ENCODE results near the gene GGTA1.
"Not testable (repeated sequence)": the region's sequence is repeated elsewhere in the genome, so short reads cannot be mapped to it uniquely, and the experiment has no call there.

GGTA1 gene

DNA sequence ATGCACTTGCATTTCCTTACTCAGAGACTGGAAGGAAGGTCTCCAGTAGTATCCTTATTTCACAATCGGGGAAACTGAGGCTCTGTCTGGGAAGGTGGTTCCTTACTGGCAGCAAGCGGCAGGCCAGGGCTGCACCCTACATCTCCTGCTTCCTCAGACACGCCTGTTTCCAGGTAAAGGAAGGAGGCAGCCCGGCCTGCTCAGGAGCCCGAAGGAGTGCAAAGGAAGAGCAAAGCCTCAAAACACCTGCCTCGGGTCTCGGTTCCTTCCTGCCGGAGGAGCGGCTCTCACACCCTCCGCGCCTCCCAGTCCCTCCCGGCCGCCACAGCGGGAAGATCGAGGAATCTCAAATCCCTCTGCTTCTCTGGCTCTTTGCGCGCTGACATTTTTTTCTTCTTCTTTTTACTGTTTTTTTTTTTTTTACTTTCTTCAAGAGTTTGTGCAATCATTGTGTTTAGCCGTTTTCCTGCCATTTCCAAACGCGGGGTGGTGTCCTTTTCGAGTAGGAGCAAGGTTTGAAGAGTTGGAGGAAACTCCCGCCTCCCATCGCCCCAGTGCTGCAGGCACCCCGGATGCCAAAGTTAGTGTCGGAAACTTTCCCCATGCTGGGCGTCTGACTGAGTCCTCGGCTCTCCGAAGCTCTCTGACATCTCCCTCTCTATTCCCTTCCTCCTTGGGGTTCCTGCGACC is 1.0 kb downstream of the GGTA1 start:
- no peak for DNase-seq

DNA sequence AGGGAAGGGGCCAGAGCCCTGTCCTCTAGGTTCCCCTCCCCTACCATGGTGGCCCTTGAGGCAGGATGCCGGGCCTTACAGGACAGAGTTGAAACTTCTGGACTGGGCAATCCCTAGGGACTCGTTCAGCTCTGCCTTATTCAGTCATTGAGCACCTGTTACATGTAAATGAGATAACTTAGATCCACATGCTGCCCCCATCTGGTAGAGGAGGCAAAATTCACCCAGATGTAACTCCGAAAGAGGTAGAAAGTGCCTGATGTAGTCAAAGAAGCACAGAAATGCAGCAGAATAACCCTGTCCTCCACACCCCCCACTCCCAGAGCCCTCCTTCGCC is 1.5 kb downstream of the GGTA1 start:
- no peak for DNase-seq

DNA sequence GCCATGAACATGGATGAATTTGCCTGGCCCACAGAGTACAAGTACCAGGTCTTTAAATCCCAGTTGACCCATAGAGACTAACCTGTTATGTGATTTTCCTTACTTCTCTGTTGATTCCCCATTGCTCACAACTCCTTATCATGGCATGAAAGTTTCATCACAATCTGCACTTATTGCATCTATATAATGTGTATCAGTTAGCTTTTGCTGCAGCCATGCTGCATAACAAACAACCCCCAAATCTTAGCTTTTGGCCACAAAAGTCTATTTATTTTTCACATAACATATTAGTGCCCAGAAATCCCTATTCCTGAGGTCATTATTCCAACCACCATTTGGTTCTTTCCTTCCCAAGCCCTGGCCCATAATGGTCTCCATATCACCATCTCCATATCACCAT is 3.7 kb downstream of the GGTA1 start:
- DNase-seq, result no peak

DNA sequence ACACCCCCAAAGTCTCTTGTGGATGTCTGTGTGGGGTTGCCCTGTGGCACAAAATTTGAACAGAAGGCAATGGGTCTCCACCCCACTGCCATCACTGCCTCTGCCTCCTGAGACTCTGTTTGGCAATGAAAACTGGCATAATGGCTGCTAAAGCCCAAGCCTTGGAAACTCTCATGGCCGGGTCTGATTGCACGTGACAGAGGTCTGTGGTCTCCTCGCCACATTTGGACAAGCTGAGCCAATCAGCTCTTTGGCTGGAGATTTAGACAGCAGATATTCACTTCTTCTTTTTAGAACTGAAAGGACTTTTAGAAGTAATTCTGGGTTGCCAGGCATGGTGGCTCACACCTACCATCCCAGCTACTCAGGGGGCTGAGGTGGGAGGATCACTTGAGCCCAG is 5.5 kb downstream of the GGTA1 start:
- no peak for DNase-seq

DNA sequence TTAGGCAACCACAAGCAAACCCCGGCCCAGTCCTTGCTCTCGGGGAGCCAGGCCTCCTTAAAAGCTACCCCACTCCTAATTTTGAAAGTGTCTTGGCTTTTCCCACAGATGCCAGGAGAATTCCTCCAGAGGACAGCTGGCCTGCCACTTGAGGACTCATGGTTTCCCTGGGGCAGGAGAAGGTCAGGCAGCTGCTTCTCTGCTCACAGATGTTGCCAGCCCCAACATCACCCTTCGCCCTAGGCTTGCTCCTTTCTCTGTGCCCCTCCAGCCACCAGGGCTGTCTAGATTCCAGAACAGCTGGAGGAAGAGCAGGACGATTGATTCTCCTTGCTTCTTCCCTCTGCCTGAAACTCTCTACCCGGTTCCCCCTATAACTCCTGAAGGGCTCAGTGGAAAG is 8.5 kb downstream of the GGTA1 start:
- no peak for DNase-seq

DNA sequence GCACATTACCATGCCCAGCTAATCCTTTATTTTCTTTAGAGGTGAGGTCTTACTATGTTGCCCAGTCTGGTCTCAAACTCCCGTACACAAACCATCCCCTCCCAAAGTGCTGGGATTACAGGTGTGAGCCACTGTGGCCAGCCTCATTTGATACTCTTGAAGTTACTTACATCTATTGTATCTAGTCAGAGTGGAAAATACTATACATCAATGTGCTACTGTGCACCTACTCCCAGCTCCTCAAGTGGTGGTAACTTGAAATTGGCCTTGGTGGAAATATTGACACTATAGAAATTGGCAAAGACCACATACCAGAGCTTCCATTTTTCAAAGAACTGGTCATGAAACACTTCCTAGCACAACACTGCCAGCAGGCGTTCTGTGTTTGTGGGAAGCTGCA is 10.3 kb downstream of the GGTA1 start:
- DNase-seq, result no peak

DNA sequence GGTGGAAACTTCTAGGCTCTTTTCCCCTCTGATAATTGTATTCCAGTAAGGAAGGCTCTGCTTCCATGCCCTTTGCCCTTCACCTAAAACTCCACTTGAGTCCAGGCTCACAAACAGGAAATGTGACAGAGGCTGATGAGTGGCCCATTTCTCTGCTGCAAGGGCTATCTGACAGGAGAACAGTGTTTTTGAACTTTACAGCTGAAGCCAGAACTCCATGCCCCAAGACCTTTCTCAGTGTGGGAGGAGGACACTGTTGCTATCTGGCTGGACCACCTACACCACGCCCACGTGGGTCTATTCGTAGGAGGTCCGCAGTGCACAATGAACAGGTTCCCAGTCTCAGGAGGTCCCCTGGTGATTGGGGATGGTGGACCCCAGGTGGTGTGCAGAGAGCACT is 13.6 kb downstream of the GGTA1 start:
- DNase-seq, result no peak

DNA sequence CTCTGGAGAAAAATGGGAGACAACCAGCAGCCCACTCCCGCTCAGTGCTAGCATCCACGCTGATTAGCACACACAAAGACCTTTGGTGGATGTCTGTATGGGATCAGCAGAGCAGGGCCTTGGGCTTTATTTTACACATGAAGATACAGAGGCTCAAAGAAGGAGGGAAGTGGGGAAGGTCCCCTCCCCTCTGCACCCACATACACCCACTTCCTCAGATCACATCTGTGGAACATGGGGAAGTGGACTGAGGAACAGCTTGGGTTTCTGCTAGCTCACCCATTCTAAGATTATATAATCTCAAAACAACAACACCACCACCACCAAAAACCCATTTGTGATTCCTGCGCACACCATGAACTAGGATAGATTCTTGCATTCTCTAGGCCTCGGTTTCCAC is 14.0 kb downstream of the GGTA1 start:
- no peak for DNase-seq

DNA sequence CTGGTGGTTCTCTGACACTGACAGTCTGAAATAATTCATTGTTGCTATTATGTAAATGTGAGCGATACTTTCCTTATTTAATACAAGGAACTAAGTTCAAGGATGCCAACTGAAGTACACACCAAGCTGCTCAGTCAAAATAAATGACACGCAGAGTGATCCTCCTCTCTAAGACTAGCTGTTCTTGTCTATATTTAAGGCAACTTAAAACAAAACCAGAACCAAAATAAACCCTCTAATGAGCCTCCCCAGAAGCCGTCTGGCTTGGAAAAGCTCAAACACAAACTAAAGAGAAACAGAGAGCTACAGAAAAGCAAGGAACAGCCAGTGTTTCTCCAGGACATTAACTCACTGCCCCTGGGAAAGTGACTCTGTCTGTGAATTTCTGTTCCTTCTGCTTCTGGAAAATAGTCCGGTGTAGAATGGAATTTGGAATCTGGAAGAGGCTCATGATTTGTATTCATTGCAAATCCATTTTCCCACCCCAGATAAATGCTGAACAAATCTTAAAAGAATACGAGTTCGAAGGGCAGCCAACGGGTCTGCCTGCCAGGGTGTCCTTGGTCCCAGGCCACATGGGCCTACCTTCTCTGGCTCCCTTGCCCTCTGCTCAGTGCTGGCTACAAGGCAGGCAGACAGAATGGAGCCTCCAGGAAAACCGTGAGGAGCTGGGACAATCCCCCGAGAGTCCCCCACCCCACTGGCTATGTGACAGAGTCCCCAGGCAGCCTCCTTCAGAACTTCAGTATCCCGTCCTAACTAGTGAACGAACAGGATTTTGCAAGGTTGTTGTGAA is 14.8 kb downstream of the GGTA1 start:
- no peak for DNase-seq

DNA sequence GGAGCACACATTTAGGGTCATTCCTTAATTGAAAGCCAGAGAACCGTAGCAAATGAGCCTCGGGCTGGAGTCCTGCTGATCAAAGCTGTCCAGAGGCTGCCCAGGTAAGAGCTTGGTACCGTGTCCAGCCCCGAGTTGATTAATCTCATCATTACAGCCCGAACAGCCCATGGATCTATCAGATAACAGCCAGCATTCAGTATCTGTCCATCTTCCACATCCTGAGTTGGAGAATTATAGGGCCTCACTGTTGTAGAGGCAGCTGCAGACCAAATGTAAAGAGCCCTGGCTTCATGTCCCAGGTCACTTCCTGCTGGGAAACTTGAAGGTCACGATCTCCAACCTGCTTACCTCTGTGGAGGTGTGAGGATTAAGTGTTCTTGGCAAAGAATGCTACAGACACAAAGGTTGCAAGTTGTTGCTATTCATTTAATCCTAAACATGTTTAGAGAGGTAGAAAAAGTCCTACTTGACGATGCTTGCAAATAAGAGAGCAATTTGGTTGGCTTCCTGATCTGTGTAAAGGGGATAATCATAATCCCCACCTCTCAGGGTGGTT is 16.1 kb downstream of the GGTA1 start:
- DNase-seq, result no peak

DNA sequence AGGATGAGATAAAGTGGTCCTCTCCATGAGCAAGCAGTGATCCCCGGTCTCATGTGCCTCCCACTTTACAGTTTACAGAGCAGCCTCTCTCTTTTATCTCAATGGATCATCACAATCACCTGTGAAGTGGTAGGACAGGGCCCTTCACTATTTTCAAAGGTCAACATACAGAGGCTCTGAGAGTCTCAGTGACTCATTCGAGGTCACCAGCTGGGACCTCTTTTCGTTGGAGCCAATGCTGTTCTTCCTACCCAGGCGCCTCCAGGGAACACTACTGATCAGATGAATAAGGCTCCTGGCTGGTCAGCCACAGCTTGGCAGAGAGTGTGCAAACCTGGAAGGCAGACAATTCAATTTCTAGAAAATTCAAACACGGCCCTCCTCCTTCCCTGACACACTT is 16.6 kb downstream of the GGTA1 start:
- DNase-seq, result no peak

DNA sequence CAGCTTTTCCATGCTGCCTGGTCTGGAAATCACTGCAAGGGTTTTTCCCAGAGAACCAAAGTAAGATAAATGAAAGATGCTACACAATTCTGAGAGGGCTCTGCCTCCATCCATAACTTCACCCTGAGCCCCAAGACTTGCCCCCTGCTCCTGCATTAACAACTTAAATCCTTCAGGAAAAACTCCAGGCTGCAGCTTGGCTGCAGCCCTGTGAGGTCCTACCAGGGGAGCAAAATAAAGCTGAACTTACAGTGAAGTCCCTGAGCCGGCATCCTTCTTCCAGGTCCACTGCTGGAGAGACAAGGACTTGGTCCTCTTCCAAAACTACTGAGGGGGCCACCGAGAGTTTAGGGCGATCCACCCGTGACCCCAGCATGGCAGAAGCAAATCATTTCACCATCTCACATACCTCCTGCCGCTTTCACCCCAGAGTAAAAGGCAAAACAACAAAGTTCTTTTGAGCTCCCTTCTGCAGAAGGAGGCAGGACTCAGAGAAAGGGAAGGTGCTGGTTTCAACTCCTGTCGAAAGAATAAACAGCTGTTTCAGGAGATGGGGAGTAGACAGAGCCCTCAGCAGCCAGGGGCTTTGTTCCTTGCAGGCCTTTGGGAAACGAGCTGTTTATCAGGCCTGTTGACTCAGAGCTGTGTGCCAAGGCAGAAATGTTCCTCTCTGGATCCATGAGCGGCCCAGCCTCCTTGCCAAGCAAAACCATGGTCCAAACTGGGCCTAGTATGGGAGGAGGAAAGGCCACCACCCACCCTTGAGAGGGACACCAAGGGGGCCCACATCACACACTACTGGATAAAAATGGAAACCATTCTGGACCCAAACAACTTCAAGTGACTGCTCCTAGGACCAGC is 20.6 kb downstream of the GGTA1 start:
- no peak for DNase-seq

DNA sequence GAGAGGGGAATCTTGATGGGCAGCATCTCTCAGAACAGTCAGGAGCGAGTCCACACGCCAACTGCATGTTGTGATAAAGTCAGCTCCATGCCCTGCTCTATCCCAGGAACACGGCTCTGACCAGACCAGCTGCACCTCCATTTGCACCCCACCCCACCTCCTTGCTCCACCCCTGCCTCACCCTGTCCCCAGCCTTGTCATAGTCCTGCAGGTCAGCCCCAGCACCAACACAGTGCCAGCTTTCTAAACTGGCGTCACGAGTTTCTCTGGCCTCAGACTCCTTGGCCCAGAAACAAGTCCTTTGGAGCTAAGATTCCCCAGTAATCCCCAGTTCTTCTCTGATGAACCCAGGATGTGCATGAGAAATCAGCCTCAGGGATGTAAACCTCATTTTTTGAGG is 23.5 kb downstream of the GGTA1 start:
- no peak for DNase-seq

DNA sequence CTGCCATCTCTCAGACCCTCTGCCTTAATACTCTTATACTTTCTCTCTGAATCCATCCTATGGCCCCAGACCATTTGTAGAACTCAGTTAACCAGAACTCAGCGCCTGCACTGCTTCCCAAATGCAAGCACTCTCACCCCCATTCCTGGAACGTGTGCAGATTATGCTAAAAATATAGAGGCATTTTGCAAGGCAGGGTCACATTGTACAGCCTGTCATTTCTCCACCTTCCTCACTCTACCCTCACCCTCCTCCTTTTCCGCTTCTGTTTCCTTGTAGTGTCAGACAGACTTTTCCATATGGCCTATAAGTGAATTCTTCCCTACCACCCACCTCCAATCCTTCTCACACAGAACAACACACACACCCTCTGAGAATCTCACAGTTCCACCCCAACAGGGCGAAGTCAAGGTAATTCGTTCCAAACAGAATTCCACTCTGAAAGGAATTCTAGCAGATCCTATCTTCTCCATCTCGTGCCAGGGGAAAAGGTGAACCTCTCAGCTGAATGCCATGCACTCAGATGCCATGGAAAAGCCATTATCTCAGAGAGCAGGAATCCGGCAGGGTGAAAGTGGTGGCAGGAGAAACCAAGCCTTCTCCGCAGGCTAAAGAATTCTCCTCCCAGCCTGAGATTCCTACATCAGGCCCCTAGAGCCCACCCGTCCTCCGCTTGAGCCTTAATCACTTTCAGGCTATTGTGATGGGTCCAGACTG is 25.3 kb downstream of the GGTA1 start:
- no peak for DNase-seq

DNA sequence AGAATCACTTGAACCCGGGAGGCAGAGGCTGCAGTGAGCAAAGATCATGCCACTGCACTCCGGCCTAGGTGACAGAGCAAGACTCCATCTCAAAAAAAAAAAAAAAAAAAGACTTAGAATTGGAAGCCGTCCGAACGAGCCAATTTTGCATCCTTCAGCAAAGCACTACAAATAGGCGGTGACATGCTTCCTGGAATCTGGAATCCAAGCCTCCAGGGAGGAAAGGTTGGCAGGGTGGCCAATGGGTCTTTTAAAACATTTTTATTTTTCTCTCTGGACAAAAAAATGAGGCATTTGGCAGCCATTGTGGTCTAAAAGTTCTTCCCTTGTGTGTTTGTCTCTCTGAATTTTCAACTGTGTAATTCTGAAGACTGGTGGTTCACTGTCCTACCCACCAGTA is 26.4 kb downstream of the GGTA1 start:
- no peak for DNase-seq

DNA sequence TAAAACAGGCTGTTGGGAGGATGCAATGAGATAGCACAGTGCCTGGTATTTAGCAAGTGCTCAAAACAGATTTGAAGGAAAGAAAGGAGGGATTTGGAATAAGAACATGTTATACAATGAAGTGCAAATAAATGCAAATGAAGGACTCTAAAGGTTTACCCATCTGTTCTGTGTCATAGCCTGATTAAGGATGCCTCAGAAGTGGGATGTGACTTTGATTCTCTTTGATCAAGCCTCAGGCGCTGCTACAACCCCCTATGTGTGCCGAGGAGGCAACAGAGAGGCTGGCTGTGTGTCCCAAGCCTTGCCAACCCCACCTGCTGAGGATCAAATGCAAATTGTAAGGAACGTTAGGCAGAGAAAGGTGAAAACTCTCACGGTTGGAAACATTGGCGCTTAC is 27.2 kb downstream of the GGTA1 start:
- DNase-seq, result no peak

DNA sequence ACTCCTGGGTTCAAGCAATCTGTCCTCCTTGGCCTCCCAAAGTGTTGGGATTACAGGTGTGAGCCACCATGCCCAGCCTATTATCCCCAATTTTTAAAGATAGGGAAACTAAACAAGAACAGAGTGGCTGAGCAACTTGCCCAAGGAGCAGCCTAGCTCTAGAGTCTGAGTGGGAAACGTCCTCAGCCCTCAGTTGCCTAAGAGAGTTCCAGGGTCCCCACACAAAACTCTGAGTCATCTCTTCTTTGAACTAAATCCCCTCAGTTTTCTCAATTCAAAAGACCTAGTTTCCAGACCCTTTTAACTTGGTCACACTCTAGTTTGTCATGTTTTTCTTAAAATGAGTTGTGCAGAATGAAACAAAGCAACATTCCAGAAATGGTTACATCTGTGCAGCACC is 33.5 kb downstream of the GGTA1 start:
- no peak for DNase-seq

DNA sequence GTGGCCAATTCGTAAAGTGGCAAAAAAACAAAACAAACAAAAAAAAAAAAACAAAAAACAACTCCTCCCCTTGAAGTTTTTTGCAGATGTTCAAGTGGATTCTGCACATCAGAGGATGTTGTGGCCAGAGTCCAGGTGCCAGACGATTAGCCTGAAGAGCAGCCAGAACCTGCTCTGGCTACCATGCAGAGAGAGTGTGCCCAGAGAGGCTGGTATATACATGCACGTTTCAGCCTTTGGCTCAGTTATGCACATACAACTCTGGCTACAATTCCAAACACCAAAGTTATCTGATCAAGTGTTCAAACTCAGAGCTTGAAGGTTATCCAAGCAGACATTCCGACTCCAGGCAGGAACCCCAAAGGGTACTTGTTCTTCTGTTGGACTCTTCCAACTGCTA is 34.7 kb downstream of the GGTA1 start:
- no peak for DNase-seq

DNA sequence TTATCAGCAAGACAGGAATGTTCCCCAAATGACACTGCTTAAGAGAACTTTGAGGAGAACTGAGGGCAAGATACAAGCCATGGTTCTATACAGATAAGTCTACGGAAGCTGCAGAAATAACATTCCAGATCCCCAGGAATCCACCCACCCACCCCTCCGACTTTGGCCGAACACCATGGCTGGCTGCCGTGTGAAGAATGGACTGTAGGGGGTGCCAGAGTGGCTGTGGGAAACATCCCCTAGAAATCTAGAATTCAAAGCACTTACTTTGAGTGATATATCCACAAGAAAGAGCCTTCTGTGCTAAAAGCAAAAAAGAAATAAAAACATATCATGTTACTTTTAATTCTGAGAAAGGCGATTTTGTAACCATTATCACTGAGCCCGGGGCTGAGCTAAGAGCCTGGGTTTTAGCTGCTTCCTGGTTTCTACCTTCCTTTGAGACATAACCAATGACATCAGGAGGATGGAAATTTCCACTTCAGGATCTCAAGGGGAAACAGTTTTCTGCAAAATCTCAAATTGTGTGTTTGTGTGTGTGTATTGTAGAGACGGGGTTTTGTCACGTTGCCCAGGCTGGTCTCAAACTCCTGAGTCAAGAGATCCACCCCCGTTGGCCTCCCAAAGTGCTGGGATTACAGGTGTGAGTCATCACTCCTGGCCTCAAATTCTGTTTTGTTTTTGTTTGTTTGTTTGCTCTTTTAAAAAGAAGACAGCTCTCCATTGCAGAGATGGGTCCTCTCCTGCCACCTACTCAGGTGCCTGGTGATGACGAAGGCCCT is 36.4 kb downstream of the GGTA1 start:
- no peak for DNase-seq

DNA sequence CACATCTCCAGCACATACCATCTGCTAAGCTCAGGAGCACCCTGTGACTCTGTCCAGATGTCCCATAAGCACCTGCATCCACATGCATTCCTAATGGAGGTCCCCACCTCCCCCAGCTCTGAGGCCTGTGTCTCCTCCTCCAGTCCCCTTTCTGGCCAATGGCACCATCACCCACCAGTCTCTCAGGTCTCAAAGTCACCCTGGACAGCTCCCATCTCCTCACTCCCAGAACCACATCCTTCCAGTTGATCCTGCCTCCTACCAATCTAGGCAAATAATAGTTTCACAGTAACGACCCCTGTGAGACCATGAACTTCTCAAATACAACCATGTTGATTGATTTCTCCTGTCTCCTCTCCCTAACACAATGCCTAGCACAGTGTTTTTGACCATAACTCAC is 40.1 kb downstream of the GGTA1 start:
- DNase-seq, result no peak

DNA sequence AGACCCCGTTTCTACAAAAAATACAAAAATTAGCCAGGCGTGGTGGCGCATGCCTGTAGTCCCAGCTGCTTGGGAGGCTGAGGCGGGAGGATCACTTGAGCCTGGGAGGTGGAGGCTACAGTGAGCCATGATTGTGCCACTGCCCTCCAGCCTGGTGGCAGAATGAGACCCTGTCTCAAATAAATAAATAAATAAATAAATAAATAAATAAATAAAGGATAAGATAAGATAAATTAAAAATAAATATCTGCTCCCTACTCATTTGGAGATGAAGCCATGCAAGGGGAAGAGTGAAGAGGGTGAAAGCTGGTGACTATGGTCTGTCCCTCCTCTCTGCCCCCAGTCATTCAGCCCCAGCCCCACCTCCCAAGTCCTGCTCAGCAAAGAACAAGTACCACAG is 41.2 kb downstream of the GGTA1 start:
- not testable (repeated sequence) for DNase-seq
